GM18858 (cell line): ENCODE measurements around the gene NPY5R.

Experiments
- ATAC-seq: cut with Tn5 transposase; IDR thresholded peaks from one replicate; pipeline ENCODE4 v1.9.1; 2021; ENCODE audit not compliant: unreplicated experiment

Gene NPY5R

DNA sequence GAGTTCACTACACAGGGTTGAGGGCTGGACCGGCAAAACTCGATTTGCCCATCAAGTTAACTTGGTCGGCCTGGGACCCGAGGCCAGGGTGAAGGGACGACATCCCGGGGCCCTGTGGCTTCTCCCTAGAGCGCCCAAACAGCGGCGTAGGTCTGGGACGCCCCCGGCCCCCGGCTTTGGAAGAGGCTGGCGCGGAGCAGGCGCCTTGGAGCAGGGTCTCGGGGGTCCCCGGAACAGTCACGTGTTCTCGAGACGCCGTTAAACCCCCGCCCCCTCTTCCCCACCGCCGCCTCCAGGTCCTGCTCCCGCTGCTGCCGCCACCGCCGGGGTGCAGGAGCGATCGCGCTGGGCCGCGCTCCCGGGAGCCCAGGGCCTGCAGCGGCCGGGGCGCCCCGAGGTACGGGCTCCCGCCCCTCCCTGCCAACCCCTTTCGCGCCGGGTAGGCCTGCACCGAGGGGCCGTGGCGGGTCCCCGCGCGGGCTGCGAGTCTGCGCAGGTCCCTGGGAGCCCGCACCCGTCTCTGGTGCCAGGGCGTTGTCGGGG is at the start of gene NPY5R:
TSS of gene NPY5R (plus strand) at position 289 of the 543 bp plus-strand sequence. CDS start 6,382 bp downstream, outside the sequence.
- ATAC-seq: no peak

DNA sequence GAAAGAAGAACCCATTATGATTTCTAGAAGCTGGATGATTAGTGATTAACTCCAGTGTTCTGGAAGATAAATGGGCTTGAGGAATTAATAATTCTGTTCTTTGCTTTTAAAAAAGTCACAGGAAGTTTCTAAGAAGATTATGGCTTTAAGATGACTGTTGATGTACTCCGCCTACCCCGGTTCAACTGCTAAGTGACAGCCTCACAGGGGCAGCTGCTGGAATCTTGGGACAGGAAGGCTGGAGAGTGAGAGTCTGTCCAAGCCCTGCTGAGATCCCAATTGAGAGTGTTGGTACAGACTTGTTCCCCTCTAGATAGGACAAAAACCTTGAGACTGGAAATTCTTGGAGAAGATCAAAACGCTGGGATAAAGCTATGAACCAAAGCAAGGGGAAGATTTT is 48.6 kb upstream of the NPY5R start:
- ATAC-seq: no peak

DNA sequence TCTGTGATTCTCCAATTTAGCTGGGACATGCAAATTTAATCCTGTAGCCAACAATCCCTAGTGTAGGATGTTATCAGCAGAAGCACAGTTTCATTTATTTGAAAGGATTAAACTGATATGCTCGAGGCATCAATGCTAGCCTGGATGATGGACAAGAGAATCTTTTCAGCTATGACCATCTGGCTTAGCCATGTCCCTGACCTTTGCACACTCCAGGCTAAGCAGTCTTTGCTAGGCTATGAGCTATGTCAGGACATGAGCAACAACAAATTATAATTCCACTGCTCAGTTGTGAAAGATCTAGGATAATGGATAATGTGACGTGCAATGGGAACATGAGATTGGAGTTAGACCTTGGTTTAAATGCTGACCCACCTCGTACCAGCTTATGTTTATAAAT is 43.2 kb upstream of the NPY5R start:
- no peak for ATAC-seq

DNA sequence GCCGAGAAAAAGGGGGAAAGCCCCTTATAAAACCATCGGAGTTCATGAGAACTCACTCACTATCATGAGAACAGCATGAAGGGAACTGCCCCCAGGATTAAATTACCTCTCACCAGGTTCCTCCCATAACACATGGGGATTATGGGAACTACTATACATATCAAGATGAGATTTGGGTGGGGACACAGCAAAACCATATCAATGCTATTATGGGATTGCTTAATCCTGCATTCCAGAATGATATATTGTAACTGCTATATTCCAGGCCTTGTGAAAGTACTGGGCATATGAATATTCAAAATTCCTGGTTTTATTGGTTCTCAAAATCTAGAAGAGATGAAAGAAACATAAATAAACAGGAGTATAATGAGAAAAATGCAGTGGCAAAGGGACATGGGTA is 40.6 kb upstream of the NPY5R start:
- no peak for ATAC-seq

DNA sequence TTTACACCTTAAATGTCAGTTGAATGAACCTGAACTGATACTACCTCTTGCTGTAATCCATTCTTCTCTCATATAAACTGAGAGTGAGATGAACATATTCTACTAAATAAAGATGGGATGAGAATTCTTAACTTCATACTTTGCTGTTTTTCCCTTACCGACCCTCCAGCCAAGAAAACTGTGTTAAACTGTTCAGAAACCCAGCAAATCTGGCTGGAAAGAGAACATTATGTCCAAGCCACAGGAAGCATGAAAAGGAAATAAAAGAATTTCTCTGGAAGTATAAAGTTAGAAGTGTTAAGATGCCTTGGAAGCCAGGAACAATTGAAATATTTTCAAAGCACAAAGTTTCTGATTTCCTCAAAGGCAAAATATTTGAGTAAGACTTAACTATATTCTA is 34.2 kb upstream of the NPY5R start:
- ATAC-seq: no peak

DNA sequence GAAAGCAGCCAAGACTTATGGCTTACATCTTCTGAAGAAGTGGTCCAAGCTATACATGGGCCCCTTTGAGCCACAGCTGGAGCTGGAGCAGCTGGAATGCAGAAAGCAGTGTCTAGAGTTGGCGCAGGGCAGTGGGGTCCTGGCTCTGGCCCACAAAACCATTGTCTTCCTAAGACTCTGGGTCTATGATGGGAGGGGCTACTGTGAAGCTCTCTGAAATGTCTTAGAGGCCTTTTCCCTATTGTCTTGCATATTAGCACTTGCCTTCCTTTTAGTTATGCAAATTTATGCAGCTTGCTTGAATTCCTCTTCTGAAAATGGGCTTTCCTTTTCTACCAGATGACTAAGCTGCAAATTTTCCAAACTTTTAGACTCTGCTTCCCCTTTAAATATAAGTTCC is 26.6 kb upstream of the NPY5R start:
- no peak for ATAC-seq

DNA sequence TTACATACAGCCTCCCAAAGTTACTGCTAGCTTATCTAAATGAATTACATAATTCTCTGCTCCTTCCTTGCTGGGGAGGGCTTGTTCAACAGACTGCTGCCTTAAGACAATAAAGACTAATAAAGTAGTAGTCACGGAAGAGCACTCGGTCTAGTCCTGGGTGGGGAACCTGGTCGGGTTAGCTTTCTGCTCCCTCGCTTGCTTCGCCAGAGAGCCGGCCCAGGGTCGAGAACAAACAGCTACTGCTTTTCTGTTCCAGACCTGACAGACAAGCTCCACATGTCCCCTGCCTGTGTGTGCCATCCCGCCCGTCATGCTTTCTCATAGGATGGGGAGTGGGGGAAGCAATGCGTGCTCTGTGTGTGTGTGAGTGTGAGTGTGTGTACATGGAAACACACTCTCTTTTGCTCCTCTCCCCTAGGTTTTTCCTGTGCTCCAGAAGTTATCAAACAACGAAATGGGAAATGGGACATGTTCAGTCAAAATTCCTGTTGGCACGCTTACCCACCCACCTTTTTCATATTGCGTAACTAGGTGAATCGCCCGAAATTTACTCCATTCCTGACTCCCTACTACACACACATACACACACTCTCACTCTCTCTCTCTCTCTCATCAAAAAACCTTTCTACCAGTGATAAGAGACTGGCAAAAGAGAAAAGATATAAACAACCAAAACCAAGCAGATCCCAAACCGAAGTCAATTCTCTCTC is 12.6 kb upstream of the NPY5R start:
- ATAC-seq: no peak

DNA sequence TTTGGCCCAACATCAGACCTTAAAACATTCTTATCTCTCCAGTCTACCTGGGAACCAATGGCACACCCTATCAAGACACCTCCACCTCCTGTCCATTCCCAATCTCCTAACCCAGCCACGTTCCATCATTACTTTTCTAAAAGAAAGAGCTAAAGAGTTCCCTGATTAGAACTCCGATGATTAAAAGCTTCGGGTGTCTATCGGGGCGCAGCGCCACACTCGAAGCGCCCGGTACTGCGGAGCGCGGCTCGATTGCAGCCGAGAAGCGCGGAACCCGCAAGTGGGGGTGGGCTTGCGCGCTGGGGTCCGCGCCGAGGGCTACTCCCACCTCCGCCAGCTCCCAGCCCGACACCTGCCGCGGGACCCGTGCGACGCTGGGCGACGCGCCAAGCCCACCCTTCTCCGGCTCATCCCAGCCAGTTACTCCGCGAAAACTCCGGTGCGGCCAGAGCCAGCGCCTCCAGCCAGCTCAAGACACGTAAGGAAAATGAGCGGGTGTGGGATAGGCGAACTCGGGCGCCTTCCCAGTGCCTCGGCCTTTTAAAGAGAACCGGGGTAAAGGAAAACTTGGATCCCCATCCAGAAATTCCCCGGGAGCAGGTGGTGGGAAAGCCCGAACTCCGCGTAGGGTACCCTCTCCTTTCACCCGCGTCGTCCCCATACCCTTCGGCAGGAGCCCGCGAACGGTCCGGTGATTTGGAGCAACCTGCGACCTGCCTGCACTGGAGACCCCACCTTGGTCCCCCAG is 11.9 kb upstream of the NPY5R start:
- no peak for ATAC-seq

DNA sequence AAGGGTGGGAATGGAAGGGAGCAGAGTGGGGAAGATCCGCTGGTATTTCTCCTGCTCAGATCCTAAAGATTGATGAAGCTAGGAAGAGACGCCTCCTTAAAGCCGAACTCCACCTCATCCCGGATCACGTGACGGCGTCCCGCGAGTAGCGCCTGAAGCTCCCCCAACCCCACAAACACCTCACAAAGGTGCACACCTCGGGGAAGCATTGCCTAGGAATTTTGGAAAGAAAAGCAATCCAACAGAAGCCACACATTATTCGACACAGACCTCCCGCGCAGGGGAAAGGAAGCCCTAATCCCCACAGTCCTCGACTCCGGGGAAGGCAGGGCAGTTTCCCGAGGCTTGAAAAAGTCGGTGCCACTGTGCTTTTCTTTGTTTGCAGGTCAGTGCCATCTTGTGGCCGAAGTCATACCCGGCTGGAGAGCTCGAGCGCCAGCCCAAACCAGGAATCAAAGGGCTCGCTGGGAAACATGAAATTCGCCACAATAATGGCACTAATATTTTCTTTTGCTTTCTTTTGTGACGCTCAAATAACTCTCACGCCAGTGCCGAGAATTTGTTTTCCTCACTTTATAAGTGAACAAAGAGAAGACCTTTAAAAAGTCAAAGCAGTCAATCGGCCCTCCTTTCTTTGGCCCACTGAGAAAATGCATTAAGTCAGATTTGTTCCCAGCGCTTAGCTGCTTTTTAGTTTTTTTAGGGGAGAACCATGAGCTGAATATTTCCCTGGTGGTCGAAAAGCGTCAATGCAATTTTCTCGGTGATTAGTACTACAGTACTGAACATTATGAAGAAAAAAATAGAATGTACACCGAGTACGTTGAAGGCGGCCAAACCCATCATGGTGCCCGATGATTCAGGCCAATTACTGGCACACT is 10.9 kb upstream of the NPY5R start, which contains the start of gene NPY1R:
TSS of gene NPY1R (minus strand) at position 71 of the 881 bp plus-strand sequence. CDS start 6,042 bp downstream, outside the sequence.
- ATAC-seq: peak; percentile 83

DNA sequence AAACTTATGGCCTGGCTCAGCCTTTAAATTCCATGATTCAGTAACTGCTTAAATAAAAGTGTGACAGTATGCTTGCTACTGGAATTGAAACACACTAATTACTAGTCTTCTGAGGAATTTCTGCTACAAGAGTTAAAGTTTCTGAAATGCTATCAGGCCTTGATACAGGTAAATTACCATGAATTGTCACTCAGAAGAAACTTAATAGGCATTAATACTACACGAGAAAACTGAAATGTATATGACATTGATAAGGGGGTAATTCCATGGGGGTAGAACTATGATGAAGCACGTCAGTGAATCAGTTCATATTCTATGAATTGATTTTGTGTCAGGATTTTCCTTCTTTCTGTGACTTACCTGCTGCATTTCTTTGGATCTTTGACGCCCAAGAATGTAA is 8.3 kb upstream of the NPY5R start:
- ATAC-seq: no peak

DNA sequence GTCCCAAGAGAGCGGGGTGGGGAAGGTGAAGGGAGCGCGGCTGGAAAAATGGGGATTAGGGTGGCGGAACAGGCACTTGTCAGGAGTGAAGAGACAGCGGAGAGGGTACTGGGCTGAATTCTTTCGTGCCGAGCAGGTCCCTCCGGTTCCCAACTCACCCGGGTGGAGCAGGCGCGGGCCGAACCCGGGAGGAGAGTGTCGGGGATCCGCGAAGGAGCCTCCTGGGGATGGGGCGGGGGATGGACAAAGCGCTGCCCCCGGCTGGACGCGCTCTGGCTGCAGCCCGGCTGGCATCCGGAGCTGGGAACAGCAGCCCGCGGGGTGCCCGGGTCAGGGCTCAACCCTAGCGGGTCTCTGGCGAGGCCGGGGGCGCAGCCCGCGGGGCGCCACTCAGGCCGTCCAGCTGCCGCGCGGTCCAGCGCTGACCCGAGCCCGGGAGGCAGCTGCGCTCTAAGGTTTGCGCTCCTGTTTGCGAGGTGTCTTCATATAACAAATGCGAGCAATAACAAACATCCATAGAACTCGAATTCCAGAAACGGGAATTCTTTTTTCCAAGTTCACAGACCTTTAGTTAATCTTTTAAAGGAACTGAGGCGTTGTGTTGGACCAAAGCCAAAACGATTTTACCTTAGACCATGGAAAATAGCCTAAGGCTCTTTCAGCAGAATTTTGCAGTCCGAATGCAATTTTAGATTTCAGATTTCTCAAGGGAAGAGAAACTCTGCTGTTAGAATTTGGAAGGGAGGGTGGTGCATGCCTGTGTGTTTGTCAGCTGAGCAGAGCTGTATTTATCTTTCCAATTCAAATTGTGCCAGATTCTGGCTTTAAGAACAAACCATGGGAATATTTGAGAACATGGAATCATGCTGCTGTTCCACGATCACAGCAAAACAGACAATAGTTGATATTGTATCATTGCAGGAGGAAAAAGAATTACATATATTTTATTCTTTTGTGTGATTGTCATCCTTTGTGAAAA is 744 bp downstream of the NPY5R start:
- ATAC-seq: no peak

DNA sequence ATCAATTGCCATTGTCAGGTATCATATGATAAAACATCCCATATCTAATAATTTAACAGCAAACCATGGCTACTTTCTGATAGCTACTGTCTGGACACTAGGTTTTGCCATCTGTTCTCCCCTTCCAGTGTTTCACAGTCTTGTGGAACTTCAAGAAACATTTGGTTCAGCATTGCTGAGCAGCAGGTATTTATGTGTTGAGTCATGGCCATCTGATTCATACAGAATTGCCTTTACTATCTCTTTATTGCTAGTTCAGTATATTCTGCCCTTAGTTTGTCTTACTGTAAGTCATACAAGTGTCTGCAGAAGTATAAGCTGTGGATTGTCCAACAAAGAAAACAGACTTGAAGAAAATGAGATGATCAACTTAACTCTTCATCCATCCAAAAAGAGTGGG is 7.0 kb downstream of the NPY5R start:
- no peak for ATAC-seq

DNA sequence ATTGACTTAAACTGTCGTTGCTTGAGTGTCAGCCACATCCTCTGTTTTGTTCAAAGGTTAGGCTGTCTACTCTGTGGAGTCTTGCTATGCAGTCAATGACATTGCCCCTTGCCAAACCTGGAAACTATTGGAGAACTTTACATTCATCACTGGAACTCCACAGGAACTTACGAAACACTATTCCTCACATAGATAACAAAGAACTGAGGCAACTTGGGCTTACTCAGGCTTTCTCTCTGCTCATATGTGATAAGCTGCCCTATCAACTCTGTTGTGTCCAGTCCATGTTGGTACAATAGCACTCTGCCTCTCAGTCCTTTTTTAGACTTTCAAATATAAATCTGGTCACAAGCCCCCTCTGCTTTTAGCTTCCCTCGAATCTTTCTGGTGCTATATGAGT is 9.4 kb downstream of the NPY5R start:
- no peak for ATAC-seq

DNA sequence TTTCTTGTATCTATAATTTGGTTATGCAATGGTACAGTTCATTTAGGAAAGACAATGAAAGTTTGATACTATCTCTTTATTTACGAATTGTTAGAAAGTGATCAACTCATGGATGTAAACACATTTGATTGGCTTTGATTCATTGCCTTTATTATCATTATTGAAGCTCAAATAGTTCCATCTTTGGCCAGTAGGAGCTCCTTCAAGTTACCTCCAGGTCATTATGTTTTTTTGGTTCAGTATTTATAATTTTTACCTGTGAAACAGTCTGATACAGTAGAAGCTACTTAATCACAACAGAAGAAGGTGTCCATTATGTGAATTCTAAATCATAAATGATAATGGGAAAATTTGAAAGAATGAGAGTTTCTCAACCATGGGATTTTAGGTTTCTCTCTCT is 12.4 kb downstream of the NPY5R start:
- no peak for ATAC-seq

DNA sequence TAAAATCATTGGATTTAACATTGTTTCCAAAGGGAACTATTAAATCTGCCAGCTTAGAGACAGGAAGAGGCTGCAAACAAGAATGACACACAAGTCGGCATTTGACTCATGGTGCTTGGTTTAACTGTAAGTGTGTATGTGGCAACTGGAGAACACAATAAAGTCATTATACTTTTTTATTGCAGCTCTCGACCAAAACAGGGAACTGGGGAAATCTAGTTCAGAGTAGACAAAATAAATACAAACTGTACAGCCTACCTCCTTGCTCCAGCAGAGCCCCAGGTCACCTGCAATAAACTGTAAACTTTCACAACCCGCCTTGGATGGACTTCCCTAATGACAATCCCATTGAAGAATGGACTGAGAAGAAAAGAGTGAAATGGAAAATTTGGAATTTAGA is 24.0 kb downstream of the NPY5R start:
- ATAC-seq: no peak

DNA sequence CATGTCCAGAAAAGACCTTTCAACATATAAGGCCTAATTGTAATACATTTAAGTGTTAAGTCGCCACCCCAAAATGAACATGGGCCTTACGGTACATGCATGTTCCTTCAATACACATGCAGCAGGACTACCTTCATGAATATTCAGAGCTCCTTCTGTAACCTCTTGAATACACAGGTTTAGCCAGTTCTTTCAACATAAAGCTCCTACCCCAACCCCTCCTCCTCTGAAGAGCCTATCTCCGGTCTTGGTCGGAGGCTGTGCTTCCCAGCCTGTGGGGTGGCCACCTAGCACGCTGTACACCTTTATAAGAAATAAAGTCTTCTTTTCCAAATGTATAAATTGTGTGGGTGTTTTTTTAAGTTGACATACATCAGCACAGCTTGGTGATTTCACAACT is 28.3 kb downstream of the NPY5R start:
- no peak for ATAC-seq

DNA sequence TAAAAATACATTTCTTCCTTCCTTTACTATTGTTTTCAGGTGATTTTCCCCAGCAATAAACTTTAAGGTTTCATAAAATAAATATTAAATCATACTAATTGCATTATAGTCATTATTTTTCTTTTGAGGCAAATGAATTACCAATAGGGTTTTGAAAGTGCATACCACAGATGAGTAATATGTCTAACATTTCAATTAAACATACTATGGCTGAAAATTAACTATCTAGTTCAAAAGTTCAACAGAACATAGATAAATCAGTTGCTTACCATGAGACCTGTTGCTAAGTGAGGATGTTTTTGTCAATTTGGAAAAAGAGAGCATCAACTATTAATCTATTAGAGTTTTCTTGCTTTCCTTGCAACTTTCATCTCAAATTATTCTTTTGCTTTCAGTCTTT is 35.0 kb downstream of the NPY5R start:
- ATAC-seq: no peak

DNA sequence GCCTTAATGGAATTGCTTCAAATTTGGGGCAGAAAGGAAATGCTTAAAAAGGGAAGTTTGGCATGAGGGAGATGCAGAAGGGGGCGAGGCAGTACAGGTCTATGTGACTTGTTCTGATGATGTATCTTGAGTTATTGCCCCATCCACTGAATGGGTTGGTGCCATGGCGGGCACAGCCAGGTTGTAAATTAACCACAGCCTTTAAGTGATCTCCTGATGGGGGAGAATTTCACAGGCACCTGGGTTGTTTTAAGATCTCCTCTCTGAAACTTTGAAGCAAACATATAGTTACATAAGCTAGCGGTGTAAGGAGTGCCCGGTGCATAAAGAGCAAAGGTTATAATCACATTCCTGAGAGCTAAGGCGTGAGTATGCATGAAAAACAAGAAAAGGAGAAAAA is 37.0 kb downstream of the NPY5R start:
- ATAC-seq: no peak

DNA sequence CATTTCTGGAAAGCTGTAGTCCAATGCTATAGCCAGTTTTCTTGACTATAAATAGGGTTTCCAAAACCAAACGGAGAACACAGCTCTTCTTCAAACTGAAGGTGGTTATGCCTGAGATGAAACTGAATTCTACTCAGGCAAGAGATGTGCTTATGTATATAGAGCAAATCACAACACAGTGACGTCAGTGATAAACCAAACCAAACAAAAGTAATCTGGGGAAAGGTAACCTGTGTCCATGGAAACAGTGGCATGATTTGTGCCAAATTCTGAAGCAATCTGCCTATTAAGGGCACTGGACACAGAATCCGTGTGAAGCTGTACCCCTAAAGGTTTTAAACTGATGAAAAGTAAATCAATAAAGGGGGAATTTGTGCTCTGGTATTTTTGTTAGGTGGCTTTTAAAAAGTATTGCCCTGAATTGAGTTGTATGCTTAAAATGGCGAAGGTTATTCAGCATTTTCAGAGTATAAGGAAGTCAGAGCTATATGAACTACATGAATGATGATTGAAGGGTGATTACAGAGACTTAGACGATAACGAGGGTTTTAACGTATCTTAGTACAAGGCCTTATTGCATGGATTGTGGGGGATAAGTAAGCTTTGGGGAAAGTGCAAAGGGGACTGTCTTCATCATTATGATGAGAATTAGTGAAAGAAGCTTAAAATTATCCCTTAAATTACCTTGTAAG is 38.6 kb downstream of the NPY5R start:
- ATAC-seq: no peak

DNA sequence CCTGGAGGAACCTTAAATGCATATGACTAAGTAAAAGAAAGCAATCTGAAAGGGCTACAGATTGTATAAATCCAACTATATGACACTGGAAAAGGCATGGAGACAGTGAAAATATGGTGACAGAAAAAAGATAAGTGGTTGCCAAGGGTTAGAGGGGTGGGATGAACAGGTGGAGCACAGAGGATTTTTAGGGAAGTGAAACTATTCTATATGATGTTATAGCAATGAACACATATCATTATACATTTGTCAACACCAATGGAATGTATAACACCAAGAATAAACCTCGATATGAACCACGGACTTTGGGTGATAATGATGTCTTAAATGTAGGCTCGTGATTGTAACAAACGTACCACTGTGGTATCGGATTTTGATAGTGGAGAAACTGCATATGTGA is 40.7 kb downstream of the NPY5R start:
- no peak for ATAC-seq
